HG02678 (cell line): ENCODE data around the gene ADGRG2.
"Not testable (repeated sequence)": the region's sequence is repeated elsewhere in the genome, so short reads cannot be mapped to it uniquely, and the experiment has no call there.

ENCODE experiments used
- ATAC-seq: cut with Tn5 transposase; IDR thresholded peaks from one replicate; pipeline ENCODE4 v1.9.1; 2021; ENCODE audit warnings: mild to moderate bottlenecking, moderate library complexity; ENCODE audit not compliant: unreplicated experiment

The ADGRG2 gene

DNA sequence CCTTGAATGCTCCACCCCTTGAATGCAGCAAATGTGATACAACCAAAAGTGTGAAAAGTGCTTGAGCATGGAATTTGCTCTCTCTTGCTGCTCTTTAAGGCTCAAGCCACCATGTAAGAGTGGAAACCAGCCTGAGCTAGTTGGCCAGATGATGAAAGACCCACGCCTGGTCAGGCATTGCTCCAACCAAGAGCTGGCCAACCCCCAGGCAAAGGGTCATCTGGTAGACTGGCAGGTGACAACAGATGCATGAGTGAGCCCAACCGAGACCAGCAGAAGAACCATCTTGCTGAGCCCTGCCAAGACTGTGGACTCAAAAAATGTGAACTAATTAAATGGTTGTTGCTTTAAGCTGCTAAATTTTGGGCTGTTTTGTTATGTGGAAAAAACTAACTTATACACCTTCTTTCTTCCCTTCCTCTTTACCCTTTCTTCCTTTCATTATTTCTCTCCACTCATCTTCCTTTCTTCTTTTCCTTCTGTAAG lies 32.7 kb downstream of the ADGRG2 start:
- ATAC-seq = no peak

DNA sequence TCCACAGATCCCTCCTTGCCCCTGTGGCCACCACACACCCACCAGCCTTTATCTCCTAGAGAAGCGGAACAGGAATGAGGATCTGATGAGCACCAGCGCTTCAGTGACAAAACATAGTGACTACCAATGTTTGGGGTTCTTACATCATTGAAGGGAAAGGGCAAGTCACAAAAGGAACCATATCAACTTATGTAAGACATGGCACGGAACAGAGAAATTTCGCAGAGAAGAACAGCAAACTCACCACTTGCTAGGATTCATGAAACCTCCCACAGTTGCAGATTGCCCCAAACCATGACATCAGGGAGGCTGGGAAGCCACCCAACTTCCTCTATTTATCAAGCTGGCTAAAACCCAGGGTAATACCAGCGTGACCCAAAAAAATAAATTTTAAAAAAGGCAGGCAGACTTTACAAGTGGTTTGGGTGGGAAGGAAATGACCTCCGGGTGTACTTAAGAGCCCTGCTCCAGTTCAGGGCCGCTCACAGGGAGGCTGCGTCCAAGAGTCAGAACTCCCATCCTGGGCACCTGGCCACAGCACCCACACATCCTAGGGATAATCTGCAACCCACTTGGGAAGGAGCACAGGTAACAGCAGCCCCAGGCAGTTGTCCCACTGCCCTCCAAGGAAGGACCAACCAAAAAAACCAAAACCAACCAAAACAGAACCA lies 36.0 kb downstream of the ADGRG2 start:
- ATAC-seq = no peak

DNA sequence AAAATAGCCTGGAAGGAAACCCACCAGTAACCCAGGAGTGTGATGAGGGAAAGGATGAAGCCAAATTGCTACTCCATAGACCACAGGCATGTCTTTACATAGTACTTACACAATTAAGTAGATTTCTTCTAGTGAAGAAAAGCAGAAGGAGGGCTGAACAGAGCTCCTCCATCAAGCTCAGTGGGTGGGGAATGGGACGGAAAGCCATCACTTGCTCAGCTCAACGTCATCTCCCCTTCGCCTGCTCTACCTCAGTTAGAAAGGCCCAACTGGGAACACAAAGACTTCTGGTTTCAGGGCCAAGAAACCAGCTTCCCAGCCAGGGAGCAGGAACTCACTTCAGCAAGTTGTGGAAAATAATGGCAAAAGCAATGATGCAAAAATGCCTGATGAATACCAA lies 36.6 kb downstream of the ADGRG2 start:
- ATAC-seq = no peak

DNA sequence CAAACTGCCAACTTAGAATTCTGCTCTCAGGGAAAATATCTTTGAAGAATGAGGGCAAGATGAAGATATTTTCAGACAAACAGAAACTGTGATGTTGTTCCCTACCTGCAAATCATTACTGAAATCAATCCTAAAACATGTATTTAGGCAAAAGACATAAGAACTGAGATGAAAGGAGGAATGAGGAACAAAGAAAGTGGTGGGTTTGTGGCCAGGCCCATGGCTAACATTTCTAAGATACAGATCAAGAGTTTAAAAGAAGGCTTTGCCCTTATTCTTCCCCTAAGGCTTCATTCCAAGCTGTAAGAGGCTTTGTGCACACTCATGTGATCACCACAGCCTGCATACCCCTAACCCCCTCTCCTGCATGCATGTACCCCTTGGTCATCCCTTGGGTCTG lies 46.5 kb downstream of the ADGRG2 start:
- ATAC-seq = no peak

DNA sequence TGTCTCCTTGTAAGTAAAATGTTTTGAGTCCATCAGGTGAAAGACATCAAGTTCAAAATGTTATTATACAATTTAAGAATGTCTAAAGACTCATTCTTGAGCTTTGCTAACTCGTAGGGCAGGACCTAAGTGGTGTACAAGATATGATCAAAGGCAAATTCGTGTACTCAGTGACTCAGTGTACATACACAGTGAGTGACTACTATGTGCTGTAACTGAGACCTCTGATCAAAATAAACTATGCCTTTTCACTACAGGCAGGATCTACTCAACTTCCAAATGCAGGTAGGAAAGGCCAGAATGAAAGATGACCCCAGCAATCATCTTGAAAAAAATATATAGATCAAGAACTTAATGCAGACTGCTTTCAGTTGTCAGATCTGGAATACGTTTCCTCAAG lies 49.9 kb downstream of the ADGRG2 start:
- ATAC-seq = no peak

DNA sequence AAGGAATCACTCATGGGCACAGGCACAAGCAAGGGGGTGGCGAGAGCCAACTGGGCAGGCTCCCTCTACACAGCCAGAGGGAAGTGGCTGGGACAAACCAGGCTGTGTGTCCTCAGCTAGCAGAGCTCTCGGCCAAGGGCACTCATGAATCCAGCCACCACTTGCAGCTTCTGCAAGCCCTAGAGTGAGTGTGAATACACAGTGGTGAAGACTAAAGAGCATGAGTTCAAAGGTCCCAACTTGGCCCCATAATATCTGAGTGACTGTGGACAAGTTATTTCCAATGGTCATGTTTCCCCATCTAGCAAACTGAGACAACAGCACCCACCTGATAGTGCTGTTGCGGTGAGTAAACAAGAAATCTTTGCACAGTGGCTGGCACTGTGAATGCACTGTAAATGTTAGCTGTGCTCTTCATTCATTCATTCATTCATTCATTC lies 51.7 kb downstream of the ADGRG2 start:
- no peak for ATAC-seq

DNA sequence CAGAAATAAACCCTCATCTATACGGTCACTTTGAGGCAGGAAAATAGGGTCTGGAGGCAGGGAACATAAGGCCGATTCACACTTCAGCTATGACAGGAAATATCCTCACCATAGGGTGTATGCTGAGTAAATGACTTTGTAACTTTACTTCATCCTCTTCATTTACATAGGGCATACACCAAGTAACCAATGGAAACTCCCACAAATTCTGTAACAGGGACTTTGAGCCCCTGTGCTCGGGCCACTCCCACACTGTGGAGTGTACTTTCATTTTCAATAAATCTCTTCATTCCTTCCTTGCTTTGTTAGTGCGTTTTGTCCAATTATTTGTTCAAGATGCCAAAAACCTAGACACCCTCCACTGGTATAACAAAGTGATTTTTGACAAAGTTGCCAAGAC lies 55.3 kb downstream of the ADGRG2 start:
- ATAC-seq = not testable (repeated sequence)

DNA sequence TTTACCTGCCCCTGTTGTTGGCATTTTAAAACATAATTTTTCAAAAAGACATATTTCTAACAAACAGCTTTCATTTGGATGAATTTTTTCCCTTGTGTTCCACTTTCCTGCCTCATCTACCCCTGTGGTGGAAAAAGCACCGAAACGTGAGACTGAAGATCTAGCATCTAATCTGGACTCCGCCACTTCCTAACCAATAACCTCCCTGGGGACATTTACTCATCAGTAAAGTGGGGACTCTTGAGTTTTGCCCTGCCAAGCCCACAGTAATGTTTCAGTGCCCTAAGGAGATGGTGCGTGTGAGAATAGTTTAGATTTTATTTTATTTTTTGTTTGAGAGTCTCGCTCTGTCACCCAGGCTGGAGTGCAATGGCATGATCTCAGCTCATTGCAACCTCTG lies 56.7 kb downstream of the ADGRG2 start:
- ATAC-seq = peak; percentile 64

DNA sequence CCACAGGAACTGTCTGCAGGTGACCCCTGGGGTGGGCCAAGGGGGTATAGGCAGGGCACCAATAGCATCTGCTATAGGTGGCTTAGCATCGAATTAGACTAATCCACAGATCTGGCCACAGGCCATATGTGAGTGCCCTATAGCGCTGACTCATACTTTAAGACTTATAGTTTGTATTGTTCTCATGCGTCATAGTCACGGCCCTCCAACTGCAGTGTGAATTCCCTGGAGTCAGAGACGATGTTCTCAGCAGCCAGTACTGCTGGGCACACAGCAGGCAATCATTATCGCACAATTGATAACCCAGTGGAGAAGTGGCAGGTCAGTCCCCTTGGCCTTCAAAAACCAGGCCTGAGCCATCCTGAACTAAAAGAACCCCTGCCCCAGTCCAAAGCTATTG lies 58.1 kb downstream of the ADGRG2 start:
- no peak for ATAC-seq

DNA sequence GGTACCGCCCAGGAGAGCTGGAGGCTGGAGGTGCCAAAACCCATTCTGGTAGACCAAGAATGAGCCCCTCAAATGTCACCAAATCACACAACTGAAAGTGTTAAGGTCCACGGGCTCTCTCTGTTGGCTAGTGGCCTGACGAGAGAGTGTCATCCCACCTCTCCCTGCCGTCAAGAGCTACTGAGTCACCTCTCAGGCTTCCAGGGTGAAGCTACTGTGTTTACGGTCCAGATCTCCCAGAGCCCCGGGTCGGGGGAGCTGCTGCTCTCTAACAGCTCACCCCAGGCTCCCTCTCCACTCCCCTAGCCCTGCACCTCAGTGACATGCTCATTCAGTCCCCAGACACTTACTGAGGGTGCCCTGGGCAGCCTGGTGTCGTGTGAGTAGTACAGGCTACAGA lies 59.2 kb downstream of the ADGRG2 start:
- no peak for ATAC-seq

DNA sequence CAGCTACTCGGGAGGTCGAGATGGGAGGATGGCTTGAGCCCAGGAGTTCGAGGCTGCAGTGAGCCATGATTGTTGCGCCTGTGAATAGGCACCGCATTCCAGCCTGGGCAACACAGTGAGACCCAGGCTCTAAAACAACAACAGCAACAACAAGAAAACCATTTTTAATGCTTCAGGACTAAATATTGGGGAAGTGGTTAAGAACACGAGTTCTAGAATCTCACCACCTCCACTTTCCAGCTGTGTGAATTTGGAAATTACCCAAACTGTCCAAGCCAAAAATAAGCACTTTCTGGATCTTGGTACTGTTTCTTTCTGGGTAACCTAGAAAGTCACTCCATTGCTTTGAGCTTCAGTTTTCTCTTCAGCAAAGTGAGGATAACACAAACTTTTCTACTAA lies 63.2 kb downstream of the ADGRG2 start:
- no peak for ATAC-seq

DNA sequence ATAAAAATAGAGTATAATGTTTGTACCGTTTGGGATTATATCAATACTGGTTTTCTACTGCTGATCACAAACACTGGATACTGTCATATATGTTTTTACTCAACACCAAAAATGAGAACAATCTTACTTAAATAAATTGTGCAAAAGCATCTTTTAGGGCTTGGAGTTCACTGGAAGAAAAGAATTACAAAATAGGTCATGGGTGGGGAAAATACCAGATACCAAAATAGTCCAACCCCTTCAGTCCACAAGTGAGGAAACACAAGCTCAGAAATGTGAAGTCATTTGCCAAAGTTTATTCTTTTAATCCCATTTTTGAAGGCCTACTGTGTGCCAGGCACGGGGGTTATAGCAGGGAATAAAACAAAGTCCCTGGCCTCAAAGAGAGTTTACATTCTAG lies 64.4 kb downstream of the ADGRG2 start:
- ATAC-seq = no peak

DNA sequence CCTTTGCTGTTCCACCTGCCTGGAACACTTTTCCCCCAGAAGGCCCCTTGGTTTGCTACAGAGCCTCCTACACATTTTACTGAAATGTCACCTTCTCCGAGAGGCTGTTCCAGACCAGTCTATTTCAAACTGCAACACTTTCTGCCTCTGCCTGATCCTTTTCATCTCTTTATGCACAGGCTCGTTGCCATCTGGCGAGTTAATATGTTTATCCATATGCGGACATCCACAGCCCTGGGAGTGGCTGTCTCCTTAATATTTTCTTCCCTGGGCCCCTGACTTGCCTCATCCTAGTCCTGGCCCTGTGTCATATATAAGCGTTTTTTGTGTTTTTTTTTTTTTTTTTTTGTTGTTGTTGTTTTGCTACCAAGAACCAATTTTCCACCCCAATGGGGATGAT lies 73.2 kb downstream of the ADGRG2 start:
- no peak for ATAC-seq

DNA sequence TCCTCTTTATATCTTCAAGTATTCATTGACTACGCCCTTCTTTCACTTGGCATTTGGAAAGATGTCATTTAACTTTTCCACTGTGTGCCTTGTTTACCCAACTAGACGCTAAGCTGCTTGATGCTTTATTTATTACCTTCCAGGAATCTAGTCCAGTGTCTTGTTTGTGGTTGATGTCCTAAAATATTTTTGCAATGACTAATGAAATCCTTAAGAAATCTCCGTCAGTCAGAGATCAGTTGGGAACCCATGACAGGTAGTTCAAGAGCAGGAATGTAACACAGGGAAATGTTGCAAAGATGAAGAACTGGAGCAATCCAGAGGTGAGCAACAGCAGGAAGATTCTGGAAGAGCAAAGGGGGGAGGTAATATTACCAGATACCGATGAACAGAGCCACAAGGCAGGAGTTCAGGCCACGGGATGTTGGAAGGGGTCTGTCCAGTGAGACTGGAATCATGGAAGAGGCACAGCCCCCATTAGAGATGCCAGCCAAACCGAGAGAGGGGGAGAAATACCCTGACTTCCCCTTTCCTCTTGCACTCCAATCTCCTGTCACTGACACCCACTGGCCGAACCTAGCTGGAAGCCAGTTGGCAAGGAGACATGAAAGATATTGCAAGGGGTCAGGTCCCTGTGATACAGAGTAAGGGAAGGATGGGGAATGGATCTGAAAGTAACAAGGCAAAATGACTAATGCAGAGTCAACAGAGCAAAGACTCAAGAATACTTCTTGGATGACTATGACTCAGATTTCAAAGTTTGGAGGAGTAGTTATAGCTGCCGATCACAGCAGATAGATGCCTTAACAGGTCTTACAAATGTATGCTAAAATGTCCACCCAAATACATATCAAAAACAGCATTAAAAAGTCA lies 75.7 kb downstream of the ADGRG2 start:
- ATAC-seq = no peak

DNA sequence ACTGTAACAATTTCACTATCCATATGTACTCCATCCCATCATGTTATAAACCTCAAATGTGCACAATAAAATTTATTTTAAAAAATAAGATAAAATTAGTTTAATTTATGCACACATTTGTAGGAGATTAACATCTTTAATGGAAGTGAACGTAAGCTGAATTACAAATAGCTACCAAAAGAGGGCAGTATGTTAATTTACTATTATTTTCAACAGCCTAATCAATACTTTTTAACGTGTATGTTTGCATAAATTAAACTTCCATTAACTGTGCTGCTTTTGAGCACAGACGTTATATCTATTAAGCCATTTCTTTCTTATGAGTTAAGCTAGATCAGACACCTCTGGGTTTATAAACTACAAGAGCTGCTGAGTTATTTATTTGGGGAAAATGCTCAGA lies 81.9 kb downstream of the ADGRG2 start:
- no peak for ATAC-seq

DNA sequence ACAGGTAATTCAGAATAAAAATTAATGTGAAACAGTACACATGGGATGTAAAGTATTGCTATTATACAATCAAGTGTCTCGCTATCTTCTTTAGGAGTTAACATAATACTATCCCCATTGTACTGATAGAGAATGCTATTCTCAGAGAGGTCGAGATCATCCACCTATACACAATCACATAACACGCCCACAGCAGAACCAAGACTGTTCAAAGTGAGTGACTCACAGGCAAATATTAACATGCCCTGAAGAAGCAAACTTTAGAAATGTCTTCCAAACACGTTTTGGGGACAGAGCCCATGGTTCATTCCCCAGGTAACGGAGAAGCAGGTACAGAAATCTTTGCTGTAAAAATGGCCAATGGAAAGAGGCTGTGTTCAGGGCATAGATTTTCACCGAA lies 88.2 kb downstream of the ADGRG2 start:
- ATAC-seq = no peak

DNA sequence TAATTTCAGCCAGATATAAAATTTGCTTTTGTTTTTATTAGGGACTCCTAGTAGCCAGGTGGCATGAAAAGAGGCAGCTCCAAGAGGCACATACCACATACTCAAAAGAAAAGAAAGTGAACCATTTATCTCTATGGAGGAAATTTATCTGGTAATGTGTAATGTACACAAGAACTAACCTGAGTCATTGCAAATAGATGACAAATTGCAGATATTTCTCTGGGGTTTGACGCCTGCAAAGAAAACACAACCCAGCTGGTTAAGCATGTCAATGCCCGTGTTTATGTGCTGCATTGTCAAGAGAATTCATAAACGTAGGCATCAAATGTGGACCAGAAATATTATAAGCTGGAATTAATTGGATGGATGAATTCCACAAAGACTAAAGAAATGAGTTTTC lies 91.5 kb downstream of the ADGRG2 start:
- no peak for ATAC-seq

DNA sequence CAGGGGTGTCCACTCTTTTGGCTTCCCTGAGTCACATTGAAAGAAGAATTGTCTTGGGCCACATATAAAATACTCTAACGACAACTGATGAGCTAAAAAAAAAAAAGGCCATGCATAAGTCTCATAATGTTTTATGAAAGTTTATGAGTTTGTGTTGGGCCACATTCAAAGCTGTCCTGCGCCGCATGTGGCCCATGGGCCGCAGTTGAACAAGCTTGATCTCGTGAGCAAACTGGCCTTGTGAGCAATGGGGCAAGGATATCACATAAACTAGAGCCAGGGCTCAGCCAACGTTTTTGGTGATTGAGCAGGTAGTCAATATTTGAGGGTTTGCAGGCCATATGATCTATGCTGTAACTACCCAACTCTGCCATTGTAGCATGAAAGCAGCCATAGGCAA lies 93.7 kb downstream of the ADGRG2 start:
- no peak for ATAC-seq

DNA sequence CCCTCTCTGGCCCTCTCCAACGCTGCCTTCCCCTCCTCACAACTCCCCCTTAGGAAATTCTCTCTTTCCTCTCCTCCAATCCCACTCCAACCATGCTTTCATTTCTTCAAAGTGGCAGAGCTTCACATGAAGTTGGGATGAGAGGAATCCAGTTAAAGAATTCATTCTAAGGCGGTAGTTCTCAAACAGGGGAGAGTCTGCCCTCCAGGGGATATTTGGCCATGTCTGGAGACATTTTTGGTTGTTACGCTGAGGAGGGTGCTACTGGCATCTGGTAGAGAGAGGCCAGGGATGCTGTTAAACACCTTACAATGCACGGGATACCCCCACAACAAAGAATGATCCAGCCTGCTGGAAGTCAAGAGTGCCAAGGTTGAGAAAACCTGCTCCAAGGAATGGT lies 97.9 kb downstream of the ADGRG2 start:
- ATAC-seq = no peak

DNA sequence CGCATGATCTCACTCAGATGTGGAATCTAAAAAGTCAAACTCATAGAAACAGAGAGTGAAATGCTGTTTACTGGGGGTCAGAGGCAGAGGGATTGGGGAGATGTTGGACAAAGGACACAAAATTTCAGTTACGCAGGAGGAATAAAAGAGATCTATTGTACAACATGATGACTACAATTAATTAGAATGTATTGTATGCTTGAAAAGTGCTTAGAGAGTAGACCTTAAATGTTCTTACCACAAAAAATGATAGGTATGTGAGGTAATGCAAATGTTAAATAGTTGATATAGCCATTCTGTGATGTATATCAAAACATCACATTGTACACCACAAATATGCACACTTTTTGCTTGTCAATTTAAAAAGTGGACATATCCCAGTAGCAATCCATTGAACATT lies 102.3 kb downstream of the ADGRG2 start:
- ATAC-seq = no peak

DNA sequence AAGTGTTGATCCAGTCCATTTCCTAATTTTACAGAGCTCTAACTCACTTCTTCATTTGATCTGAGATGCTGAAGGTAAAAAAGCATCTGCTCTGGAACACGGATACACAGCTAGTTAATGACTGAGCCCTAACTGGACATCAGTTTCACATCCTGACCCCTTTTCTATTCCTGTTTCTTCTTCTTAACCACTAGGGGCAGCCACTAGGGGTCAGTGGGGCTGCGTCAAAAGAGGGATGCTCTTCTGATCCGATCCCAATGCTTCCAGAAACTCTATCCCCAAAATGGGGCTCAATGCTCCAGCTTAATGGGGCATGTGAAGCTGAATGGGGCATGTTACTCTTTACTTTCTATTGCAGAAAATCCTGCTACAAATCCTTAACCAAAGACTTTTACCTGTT lies 105.0 kb downstream of the ADGRG2 start:
- no peak for ATAC-seq

DNA sequence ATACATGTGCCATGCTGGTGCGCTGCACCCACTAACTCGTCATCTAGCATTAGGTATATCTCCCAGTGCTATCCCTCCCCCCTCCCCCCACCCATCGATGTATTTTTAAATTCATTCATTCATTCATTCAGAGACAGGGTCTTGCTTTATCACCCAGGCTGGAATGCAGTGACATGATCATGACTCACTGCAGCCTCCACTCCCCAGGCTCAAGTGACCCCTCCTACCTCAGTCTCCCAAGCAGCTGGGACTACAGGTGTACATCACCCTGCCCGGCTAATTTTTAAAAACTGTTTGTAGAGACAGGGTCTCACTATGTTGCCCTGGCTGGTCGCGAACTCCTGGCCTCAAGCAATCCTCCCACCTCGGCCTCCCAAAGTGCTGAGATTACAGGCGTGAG lies 105.7 kb downstream of the ADGRG2 start:
- ATAC-seq = not testable (repeated sequence)
